HCT116 (cell line): ENCODE data around the gene TAF6. TPM values are rescaled to one million over a fixed set of nuclear protein-coding genes. Genes with fewer than 3 reads are reported as not detected.

Experiments
- ATAC-seq: fragments of 200-7000 bp; cut with Tn5 transposase; 2 replicates; pipeline ENCODE4 v1.9.1; 2020; ENCODE audit warnings: mild to moderate bottlenecking, moderate library complexity
- BruUV-seq: library from RNA; stranded (reverse); fragments of 400-500 nt; replicated peaks from 2 replicates; lab custom pipeline; 2021; lab: Mats Ljungman, UMichigan
- CTCF ChIA-PET: fragments of 300-600 bp; sonication (Branson Sonifier 250); formaldehyde crosslinking; loops from one replicate; lab custom pipeline; 2021; ENCODE audit warnings: antibody characterized with exemption; lab: Charles Lee
- POLR2A ChIA-PET: fragments of 300-600, 350-600 bp; sonication (Branson Sonifier 250); formaldehyde crosslinking; loops from one replicate; lab custom pipeline; 2021; ENCODE audit warnings: antibody characterized with exemption; lab: Charles Lee
- RAD21 ChIA-PET, 2 experiments: fragments of 300-600 bp; sonication (Branson Sonifier 250); formaldehyde crosslinking; loops; one replicate each; lab custom pipeline; 2023; ENCODE audit warnings: low total read pairs in 2 of 2; ENCODE audit not compliant: uncharacterized antibody in 2 of 2, unreplicated experiment in 2 of 2, low non-redundant PET in 1 of 2; lab: Charles Lee
- DNase-seq: peaks from one replicate; pipeline ENCODE4 v3.0.0-alpha.2; 2010; ENCODE audit warnings: low read depth, low spot score
- H2AFZ ChIP-seq: fragments of 200-600 bp; shearing (Covaris generic), sonication (generic); 2 replicates; pipeline ENCODE4 v1.6.1; 2017; ENCODE audit warnings: low read depth, mixed run types, mixed read lengths, antibody characterized with exemption, low read length; ENCODE audit not compliant: poor library complexity, severe bottlenecking
- H3K27ac ChIP-seq: 2 replicates; pipeline ENCODE4 v1.5.1; 2012; ENCODE audit warnings: low read depth, low read length
- H3K27me3 ChIP-seq: fragments of 200-600 bp; sonication (generic); 2 replicates; pipeline ENCODE4 v1.6.1; 2016; ENCODE audit warnings: mixed run types, low read length, mixed read lengths; ENCODE audit not compliant: insufficient read depth
- H3K36me3 ChIP-seq, 2 experiments: fragments of 200-500 bp in 1 of 2; fragments of 200-600 bp in 1 of 2; sonication (Bioruptor generic) in 1 of 2; sonication (generic) in 1 of 2; 2 replicates each; pipeline versions ENCODE4 v1.5.1 to v1.6.1; 2014 to 2016; ENCODE audit warnings: low read length in 2 of 2, inconsistent platforms in 1 of 2, mixed read lengths in 1 of 2, mixed run types in 1 of 2; ENCODE audit not compliant: insufficient read depth in 2 of 2, control insufficient read depth in 1 of 2
- H3K4me1 ChIP-seq, 2 experiments: fragments of 200-600 bp in 1 of 2; sonication (generic) in 1 of 2; 2 replicates each; pipeline versions ENCODE4 v1.5.1 to v1.6.1; 2012 to 2017; ENCODE audit warnings: low read length in 2 of 2, inconsistent platforms in 1 of 2, mild to moderate bottlenecking in 1 of 2, mixed read lengths in 1 of 2, mixed run types in 1 of 2, moderate library complexity in 1 of 2; ENCODE audit not compliant: insufficient read depth in 2 of 2, control insufficient read depth in 1 of 2
- H3K4me2 ChIP-seq: fragments of 200-600 bp; sonication (generic); 2 replicates; pipeline ENCODE4 v1.6.1; 2017; ENCODE audit warnings: mixed run types, low read length, mixed read lengths
- H3K4me3 ChIP-seq, 2 experiments: fragments of 200-600 bp in 1 of 2; sonication (generic) in 1 of 2; replicated peaks in 1 of 2; 2 replicates each; pipeline ENCODE4 v1.5.1; 2011 to 2016; ENCODE audit warnings: low read length in 2 of 2, control low read depth in 1 of 2, low read depth in 1 of 2, mild to moderate bottlenecking in 1 of 2, mixed read lengths in 1 of 2, mixed run types in 1 of 2
- H3K79me2 ChIP-seq: fragments of 200-600 bp; sonication (generic); 2 replicates; pipeline ENCODE4 v1.6.1; 2017; ENCODE audit warnings: mild to moderate bottlenecking, mixed run types, low read length, moderate library complexity, mixed read lengths; ENCODE audit not compliant: insufficient read depth
- H3K9ac ChIP-seq: fragments of 200-600 bp; sonication (generic); 2 replicates; pipeline ENCODE4 v1.6.1; 2016; ENCODE audit warnings: low read length, mixed read lengths
- H3K9me2 ChIP-seq: fragments of 200-600 bp; sonication (generic), shearing (Covaris generic); 2 replicates; pipeline ENCODE4 v1.6.1; 2017; ENCODE audit warnings: mixed run types, mild to moderate bottlenecking, moderate library complexity; ENCODE audit not compliant: insufficient read depth
- H3K9me3 ChIP-seq, 2 experiments: fragments of 200-500 bp in 1 of 2; fragments of 200-600 bp in 1 of 2; sonication (Bioruptor generic) in 1 of 2; sonication (generic) in 1 of 2; 2 replicates each; pipeline ENCODE4 v1.6.1; 2014 to 2017; ENCODE audit warnings: low read length in 2 of 2, mixed read lengths in 2 of 2, inconsistent platforms in 1 of 2, low read depth in 1 of 2, mild to moderate bottlenecking in 1 of 2, mixed run types in 1 of 2, moderate library complexity in 1 of 2; ENCODE audit not compliant: control insufficient read depth in 1 of 2, insufficient read depth in 1 of 2
- H4K20me1 ChIP-seq: fragments of 200-600 bp; sonication (generic), shearing (Covaris generic); 2 replicates; pipeline ENCODE4 v1.6.1; 2017; ENCODE audit warnings: mixed run types, mild to moderate bottlenecking, moderate library complexity; ENCODE audit not compliant: insufficient read depth
- CTCF ChIP-seq, 3 experiments: fragments of 200-600 bp in 1 of 3; sonication (generic) in 1 of 3; IDR thresholded peaks in 2 of 3; conservative IDR thresholded peaks in 1 of 3; 2 replicates each; pipeline ENCODE4 v1.5.1; 2012 to 2017; ENCODE audit warnings: low read depth in 2 of 3, low read length in 2 of 3, antibody characterized with exemption in 1 of 3, borderline replicate concordance in 1 of 3, control low read depth in 1 of 3, mild to moderate bottlenecking in 1 of 3, mixed read lengths in 1 of 3, mixed run types in 1 of 3, moderate library complexity in 1 of 3; ENCODE audit not compliant: insufficient read depth in 1 of 3
- ELF1 ChIP-seq: IDR thresholded peaks from 2 replicates; pipeline ENCODE4 v1.6.1; 2012; ENCODE audit warnings: low read depth, borderline replicate concordance
- EZH2 ChIP-seq: fragments of 200-600 bp; sonication (generic); IDR thresholded peaks from 2 replicates; pipeline ENCODE4 v1.6.1; 2017; ENCODE audit warnings: antibody characterized with exemption, mixed run types
- EZH2phosphoT487 ChIP-seq: fragments of 200-600 bp; IDR thresholded peaks from 2 replicates; pipeline ENCODE4 v1.6.1; 2018; ENCODE audit warnings: antibody characterized with exemption, borderline replicate concordance
- POLR2A ChIP-seq: IDR thresholded peaks from 2 replicates; pipeline ENCODE4 v1.7.0; 2011; ENCODE audit warnings: borderline replicate concordance; ENCODE audit not compliant: insufficient read depth, insufficient read length; ENCODE audit errors: extremely low read depth
- RAD21 ChIP-seq: IDR thresholded peaks from 2 replicates; pipeline ENCODE4 v1.6.1; 2012; ENCODE audit warnings: low read depth, mild to moderate bottlenecking
- REST ChIP-seq: IDR thresholded peaks from 2 replicates; pipeline ENCODE4 v1.6.1; 2012; ENCODE audit warnings: low read depth
- TCF7L2 ChIP-seq: IDR thresholded peaks from 2 replicates; pipeline ENCODE4 v1.7.0; 2011; ENCODE audit warnings: borderline replicate concordance, inconsistent platforms; ENCODE audit not compliant: insufficient read depth, insufficient read length; ENCODE audit errors: extremely low read depth
- ZBTB33 ChIP-seq: IDR thresholded peaks from 2 replicates; pipeline ENCODE4 v1.6.1; 2011; ENCODE audit warnings: mild to moderate bottlenecking, low read length, moderate library complexity; ENCODE audit not compliant: insufficient replicate concordance; ENCODE audit errors: extremely low read depth
- intact Hi-C: fragments of 100-400 bp; cut with micrococcal nuclease; formaldehyde crosslinking; loops from 2 replicates; pipeline ENCODE4 v1.10.0; 2022
- total RNA-seq: library from RNA; stranded (reverse); gene quantifications from one replicate; pipeline ENCODE4 v1.2.1, GENCODE V29; 2021; ENCODE audit not compliant: unreplicated experiment

TAF6 gene
- total RNA-seq, 1 experiment from 2014 or later = 67.4 TPM

- TF ChIP-seq EZH2phosphoT487 (no peak), ELF1 (no peak; the same call in 1 of the 2 replicates), POLR2A (peak; percentile 76), TCF7L2 (no peak)
Observed at GRCh38 chr7:100158229-100159098, 39.3 kb upstream of the TAF6 start, which contains the start of gene TRAPPC14 (continued).

- no peak for DNase-seq
- peak; percentile 59 for ATAC-seq
- peaks cover 15 to 23% of the 10 kb centered on the region in 2 experiments for H3K4me1 ChIP-seq
Observed at GRCh38 chr7:100157334-100158228, 38.4 kb upstream of the TAF6 start.

More at GRCh38 chr7:100157334-100158228, 38.4 kb upstream of the TAF6 start:
- Histone ChIP-seq H3K27ac (peak overlapping the region; percentile 91), H3K36me3 (peaks cover 14 to 16% of the 10 kb centered on the region in 2 experiments; a peak in 3 of 4 replicates), H3K9me3 (no peaks in the 10 kb centered on the region), H2AFZ (no peak overlapping the region), H4K20me1 (no peaks in the 10 kb centered on the region), H3K27me3 (no peaks in the 10 kb centered on the region), H3K79me2 (peaks cover 19% of the 10 kb centered on the region), H3K9me2 (no peaks in the 10 kb centered on the region), H3K4me3 (peak overlapping the region; percentile 56 to 91), H3K4me2 (peak overlapping the region; percentile 93), H3K9ac (peak overlapping the region; percentile 84)
- TF ChIP-seq EZH2phosphoT487 (no peak), ZBTB33 (no peak), RAD21 (no peak), CTCF (IDR thresholded peaks at IDR 0.05 in 2 of 3, conservative IDR thresholded peaks at IDR 0.05 in 1 of 3; ENCODE audit: borderline replicate concordance in 1 of 3, insufficient read depth in 1 of 3, low read depth in 2 of 3, low read length in 2 of 3) (peak in 2 of 3 experiments; percentile 17 to 27; a peak in 3 of 6 replicates), EZH2 (no peak), REST (no peak)
- ChIA-PET RAD21 (interaction anchor here in 1 of 2 experiments (0.6 kb wide), 1 partner anchor 70 kb away, joined by 11 read pairs; no protein-coding TSS in a partner anchor), CTCF (interaction anchor here (1.0 kb wide), 1 partner anchor 9 kb away, joined by 4 read pairs; the partner anchor contains the start of gene LAMTOR4), POLR2A (no interaction called here)
- intact Hi-C loops = no loop called here
- BruUV-seq = TSS peak; percentile 46
